RWPE1 (cell line): Measurements from ENCODE around the gene TRAK1.
"Not testable (repeated sequence)": the region's sequence is repeated elsewhere in the genome, so short reads cannot be mapped to it uniquely, and the experiment has no call there.

Source experiments
- CTCF ChIA-PET: fragments of 350-600 bp; sonication (Branson Sonifier 250); formaldehyde crosslinking; extraction: SDS; loops from one replicate; lab custom pipeline; 2021; lab: Yijun Ruan, JAX
- POLR2A ChIA-PET: fragments of 400-600 bp; formaldehyde crosslinking; extraction: SDS; loops from one replicate; lab custom pipeline; 2020; ENCODE audit warnings: antibody characterized with exemption; ENCODE audit not compliant: low non-redundant PET; lab: Yijun Ruan, JAX
- DNase-seq: peaks from one replicate; pipeline ENCODE4 v3.0.0; 2012; ENCODE audit warnings: low spot score
- H3K27ac ChIP-seq: fragments of 450-650 bp; 2 replicates; pipeline ENCODE4 v1.5.1; 2017
- CTCF ChIP-seq: fragments of 450-650 bp; conservative IDR thresholded peaks from 2 replicates; pipeline ENCODE4 v1.5.1; 2017; ENCODE audit warnings: low read depth, mild to moderate bottlenecking

The TRAK1 gene

GRCh38 chr3:42090973-42091731 lies at the start of gene TRAK1:
Gene TRAK1, plus strand, starts transcription at chr3:42091357. Its CDS starts 113 bp downstream, at chr3:42091470.
- CTCF ChIA-PET = no interaction called here
- peak; percentile 60 for DNase-seq
- H3K27ac ChIP-seq = peak within 1 kb of the TSS; percentile 98
- no peak for TF ChIP-seq CTCF
- POLR2A ChIA-PET = interaction anchor here (0.5 kb wide), 1 partner anchor 44 kb away, joined by 9 read pairs; no protein-coding TSS in a partner anchor

DNA sequence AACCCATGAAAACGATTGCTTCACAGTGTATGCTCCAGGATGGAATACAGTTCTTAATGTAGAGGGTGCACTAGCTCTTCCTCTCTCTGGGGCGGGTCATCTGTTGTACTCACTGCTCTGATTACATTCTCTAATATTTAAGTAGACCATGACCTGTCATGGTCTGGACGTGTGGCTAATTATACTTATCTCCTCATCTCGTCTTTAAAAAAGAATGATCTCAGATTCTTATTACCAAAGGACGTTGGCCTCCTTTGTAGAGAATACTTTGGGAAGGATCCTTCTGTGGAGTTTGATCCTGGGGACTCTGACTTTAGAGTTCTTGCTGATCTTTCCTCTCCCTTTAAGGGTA lies 48.4 kb upstream of the TRAK1 start:
- CTCF ChIA-PET = no interaction called here
- H3K27ac ChIP-seq = no peak overlapping the region; the same call in 1 of the 2 replicates
- POLR2A ChIA-PET = no interaction called here
- no peak for DNase-seq
- no peak for TF ChIP-seq CTCF

- ChIA-PET CTCF (interaction anchor here (0.5 kb wide), 1 partner anchor 37 kb away, joined by 3 read pairs; no protein-coding TSS in a partner anchor), POLR2A (interaction anchor here (0.5 kb wide), 1 partner anchor 29 kb away, joined by 3 read pairs; no protein-coding TSS in a partner anchor)
- no peak for DNase-seq
- H3K27ac ChIP-seq = peak overlapping the region; percentile 75
- TF ChIP-seq CTCF = no peak
These were observed 47.9 kb upstream of the TRAK1 start for GRCh38 chr3:42043099-42043813.

DNA sequence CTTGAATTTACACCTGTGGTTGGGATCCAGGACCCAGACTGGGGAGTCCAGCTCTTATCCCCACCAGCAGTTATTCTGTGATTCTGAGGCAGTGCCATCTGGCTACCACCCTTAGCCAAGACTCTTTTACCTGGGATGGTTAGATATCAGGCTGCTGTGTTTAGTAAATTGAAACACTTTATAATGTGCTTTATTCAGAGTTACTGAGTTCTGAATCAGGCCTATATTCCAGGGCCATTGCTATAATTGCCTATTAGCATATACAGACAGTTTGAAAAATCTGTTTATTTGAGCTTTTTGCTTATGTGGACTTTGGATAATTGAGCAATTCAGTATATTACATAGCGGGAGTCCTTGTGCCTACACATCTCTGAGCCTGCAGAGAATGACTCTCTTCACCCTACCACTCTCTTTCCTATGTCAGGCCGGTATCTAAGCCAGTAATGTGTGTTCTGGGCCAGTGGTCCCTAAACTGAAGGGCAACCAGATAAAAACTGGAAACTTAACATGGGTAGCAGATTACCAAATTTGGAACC lies 45.4 kb upstream of the TRAK1 start:
- POLR2A ChIA-PET = no interaction called here
- peak overlapping the region; percentile 76 for H3K27ac ChIP-seq
- CTCF ChIA-PET = no interaction called here

GRCh38 chr3:42048526-42048925 lies 42.6 kb upstream of the TRAK1 start:
- POLR2A ChIA-PET, DNase-seq, H3K27ac ChIP-seq, CTCF ChIA-PET: not testable (repeated sequence)

More for the DNA sequence above, 45.4 kb upstream of the TRAK1 start:
- TF ChIP-seq CTCF = no peak
- no peak for DNase-seq

GRCh38 chr3:42050126-42050525 lies 41.0 kb upstream of the TRAK1 start:
- ChIA-PET POLR2A (no interaction called here), CTCF (no interaction called here)
- TF ChIP-seq CTCF = no peak
- DNase-seq = no peak
- no peak overlapping the region for H3K27ac ChIP-seq
